ENCODE results near the gene BTBD9. TPM values are rescaled to one million over a fixed set of nuclear protein-coding genes. Genes with fewer than 3 reads are reported as not detected.

Gene BTBD9
- total RNA-seq, 1 donor from 2014 or later = 18.1 TPM

GRCh38 chr6:38179794-38180430 is 459.8 kb downstream of the BTBD9 start:
- TF ChIP-seq, protein P1, sequence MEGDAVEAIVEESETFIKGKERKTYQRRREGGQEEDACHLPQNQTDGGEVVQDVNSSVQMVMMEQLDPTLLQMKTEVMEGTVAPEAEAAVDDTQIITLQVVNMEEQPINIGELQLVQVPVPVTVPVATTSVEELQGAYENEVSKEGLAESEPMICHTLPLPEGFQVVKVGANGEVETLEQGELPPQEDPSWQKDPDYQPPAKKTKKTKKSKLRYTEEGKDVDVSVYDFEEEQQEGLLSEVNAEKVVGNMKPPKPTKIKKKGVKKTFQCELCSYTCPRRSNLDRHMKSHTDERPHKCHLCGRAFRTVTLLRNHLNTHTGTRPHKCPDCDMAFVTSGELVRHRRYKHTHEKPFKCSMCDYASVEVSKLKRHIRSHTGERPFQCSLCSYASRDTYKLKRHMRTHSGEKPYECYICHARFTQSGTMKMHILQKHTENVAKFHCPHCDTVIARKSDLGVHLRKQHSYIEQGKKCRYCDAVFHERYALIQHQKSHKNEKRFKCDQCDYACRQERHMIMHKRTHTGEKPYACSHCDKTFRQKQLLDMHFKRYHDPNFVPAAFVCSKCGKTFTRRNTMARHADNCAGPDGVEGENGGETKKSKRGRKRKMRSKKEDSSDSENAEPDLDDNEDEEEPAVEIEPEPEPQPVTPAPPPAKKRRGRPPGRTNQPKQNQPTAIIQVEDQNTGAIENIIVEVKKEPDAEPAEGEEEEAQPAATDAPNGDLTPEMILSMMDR (IDR thresholded peaks at IDR 0.05) = no peak
- Mint-ChIP-seq H3K9me3 (ENCODE audit: unreplicated experiment) (no peaks in the 10 kb centered on the region), H3K27me3 (ENCODE audit: unreplicated experiment) (no peaks in the 10 kb centered on the region), H3K27ac (ENCODE audit: unreplicated experiment) (no peak overlapping the region), H3K4me3 (ENCODE audit: unreplicated experiment) (no peak overlapping the region), H3K4me1 (ENCODE audit: unreplicated experiment) (peaks cover 2% of the 10 kb centered on the region), H3K36me3 (ENCODE audit: unreplicated experiment) (peaks cover 3% of the 10 kb centered on the region)
- no peak for DNase-seq (ENCODE audit: extremely low spot score, unreplicated experiment)

- no peak overlapping the region for H3K4me3 Mint-ChIP-seq (ENCODE audit: unreplicated experiment)
- no peak for DNase-seq (ENCODE audit: extremely low spot score, unreplicated experiment)
- TF ChIP-seq, protein P1 (IDR thresholded peaks at IDR 0.05) = no peak
- H3K9me3 Mint-ChIP-seq (ENCODE audit: unreplicated experiment) = no peaks in the 10 kb centered on the region
- H3K27me3 Mint-ChIP-seq (ENCODE audit: unreplicated experiment) = no peaks in the 10 kb centered on the region
- H3K4me1 Mint-ChIP-seq (ENCODE audit: unreplicated experiment) = peaks cover 2% of the 10 kb centered on the region
- H3K36me3 Mint-ChIP-seq (ENCODE audit: unreplicated experiment) = peaks cover 7% of the 10 kb centered on the region
- H3K27ac Mint-ChIP-seq (ENCODE audit: unreplicated experiment) = no peak overlapping the region
These were observed 460.4 kb downstream of the BTBD9 start for GRCh38 chr6:38179300-38179699.

GRCh38 chr6:38178584-38178886 is 461.2 kb downstream of the BTBD9 start:
- H3K9me3 Mint-ChIP-seq (ENCODE audit: unreplicated experiment) = no peaks in the 10 kb centered on the region
- DNase-seq (ENCODE audit: extremely low spot score, unreplicated experiment) = no peak
- TF ChIP-seq, protein P1 (IDR thresholded peaks at IDR 0.05) = no peak
- no peak overlapping the region for H3K4me3 Mint-ChIP-seq (ENCODE audit: unreplicated experiment)
- H3K36me3 Mint-ChIP-seq (ENCODE audit: unreplicated experiment) = peaks cover 8% of the 10 kb centered on the region
- peaks cover 2% of the 10 kb centered on the region for H3K4me1 Mint-ChIP-seq (ENCODE audit: unreplicated experiment)
- no peaks in the 10 kb centered on the region for H3K27me3 Mint-ChIP-seq (ENCODE audit: unreplicated experiment)
- H3K27ac Mint-ChIP-seq (ENCODE audit: unreplicated experiment) = no peak overlapping the region

- H3K9me3 Mint-ChIP-seq (ENCODE audit: unreplicated experiment) = no peaks in the 10 kb centered on the region
- no peak for DNase-seq (ENCODE audit: extremely low spot score, unreplicated experiment)
- no peaks in the 10 kb centered on the region for H3K27me3 Mint-ChIP-seq (ENCODE audit: unreplicated experiment)
- TF ChIP-seq, protein P1 (IDR thresholded peaks at IDR 0.05) = no peak
- peaks cover 2% of the 10 kb centered on the region for H3K4me1 Mint-ChIP-seq (ENCODE audit: unreplicated experiment)
- peaks cover 9% of the 10 kb centered on the region for H3K36me3 Mint-ChIP-seq (ENCODE audit: unreplicated experiment)
- no peak overlapping the region for H3K27ac Mint-ChIP-seq (ENCODE audit: unreplicated experiment)
- no peak overlapping the region for H3K4me3 Mint-ChIP-seq (ENCODE audit: unreplicated experiment)
These were observed 461.7 kb downstream of the BTBD9 start for GRCh38 chr6:38177882-38178583.

All from osteocyte (in vitro differentiated cells).